ENCODE measurements around the gene IGSF5.

GRCh38 chr21:39840373-39841097 lies 95.6 kb downstream of the IGSF5 start:
- TF ChIP-seq, protein P1, sequence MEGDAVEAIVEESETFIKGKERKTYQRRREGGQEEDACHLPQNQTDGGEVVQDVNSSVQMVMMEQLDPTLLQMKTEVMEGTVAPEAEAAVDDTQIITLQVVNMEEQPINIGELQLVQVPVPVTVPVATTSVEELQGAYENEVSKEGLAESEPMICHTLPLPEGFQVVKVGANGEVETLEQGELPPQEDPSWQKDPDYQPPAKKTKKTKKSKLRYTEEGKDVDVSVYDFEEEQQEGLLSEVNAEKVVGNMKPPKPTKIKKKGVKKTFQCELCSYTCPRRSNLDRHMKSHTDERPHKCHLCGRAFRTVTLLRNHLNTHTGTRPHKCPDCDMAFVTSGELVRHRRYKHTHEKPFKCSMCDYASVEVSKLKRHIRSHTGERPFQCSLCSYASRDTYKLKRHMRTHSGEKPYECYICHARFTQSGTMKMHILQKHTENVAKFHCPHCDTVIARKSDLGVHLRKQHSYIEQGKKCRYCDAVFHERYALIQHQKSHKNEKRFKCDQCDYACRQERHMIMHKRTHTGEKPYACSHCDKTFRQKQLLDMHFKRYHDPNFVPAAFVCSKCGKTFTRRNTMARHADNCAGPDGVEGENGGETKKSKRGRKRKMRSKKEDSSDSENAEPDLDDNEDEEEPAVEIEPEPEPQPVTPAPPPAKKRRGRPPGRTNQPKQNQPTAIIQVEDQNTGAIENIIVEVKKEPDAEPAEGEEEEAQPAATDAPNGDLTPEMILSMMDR (conservative IDR thresholded peaks at IDR 0.05 in 1 of 2, IDR thresholded peaks at IDR 0.05 in 1 of 2; ENCODE audit: extremely low read depth in 1 of 2, insufficient read depth in 1 of 2, low read depth in 1 of 2, low read length in 2 of 2) = no peak
- no peak for TF ChIP-seq EZH2 (IDR thresholded peaks at IDR 0.05; ENCODE audit: borderline replicate concordance, low read length)

Measured in mammary epithelial cell (primary cell).